SK-N-SH (cell line): ENCODE measurements around the gene GPR3. TPM values are rescaled to one million over a fixed set of nuclear protein-coding genes. Genes with fewer than 3 reads are reported as not detected.

Source experiments
- CTCF ChIA-PET: fragments of 300-600, 350-600 bp; formaldehyde crosslinking; extraction: SDS; loops from one replicate; lab custom pipeline; 2021; lab: Yijun Ruan, JAX
- POLR2A ChIA-PET: fragments of 350-600 bp; sonication (Branson Sonifier 250); formaldehyde crosslinking; extraction: SDS; loops from one replicate; lab custom pipeline; 2020; ENCODE audit warnings: antibody characterized with exemption, inconsistent platforms; lab: Yijun Ruan, JAX
- DNase-seq: peaks from one replicate; pipeline ENCODE4 v3.0.0; 2012
- H2AFZ ChIP-seq: fragments of 200-600 bp; sonication (generic); 2 replicates; pipeline ENCODE4 v1.8.1; 2016; ENCODE audit warnings: antibody characterized with exemption, mild to moderate bottlenecking, low read depth
- H3F3A ChIP-seq: fragments of 200-600 bp; sonication (generic); replicated peaks from 2 replicates; pipeline ENCODE3; 2016; ENCODE audit warnings: antibody characterized with exemption, mild to moderate bottlenecking; ENCODE audit not compliant: insufficient read depth
- H3K27ac ChIP-seq, 2 experiments: fragments of 200-500 bp in 1 of 2; fragments of 200-600 bp in 1 of 2; sonication (Bioruptor generic) in 1 of 2; sonication (generic), shearing (Covaris generic) in 1 of 2; 2 replicates each; pipeline versions ENCODE4 v1.5.1 to v1.6.1; 2014 to 2016; ENCODE audit warnings: low read depth in 2 of 2, inconsistent platforms in 1 of 2, low read length in 1 of 2, mild to moderate bottlenecking in 1 of 2, mixed read lengths in 1 of 2
- H3K27me3 ChIP-seq: fragments of 200-600 bp; sonication (generic), shearing (Covaris generic); 2 replicates; pipeline ENCODE4 v1.6.1; 2016; ENCODE audit warnings: mixed run types; ENCODE audit not compliant: insufficient read depth
- H3K36me3 ChIP-seq, 2 experiments: fragments of 200-500 bp in 1 of 2; fragments of 200-600 bp in 1 of 2; sonication (Bioruptor generic) in 1 of 2; sonication (generic) in 1 of 2; replicated peaks in 1 of 2; 2 replicates each; pipeline versions ENCODE3 to v1.5.1; 2014 to 2016; ENCODE audit warnings: low read length in 1 of 2, mild to moderate bottlenecking in 1 of 2; ENCODE audit not compliant: insufficient read depth in 2 of 2, control insufficient read depth in 1 of 2
- H3K4me1 ChIP-seq, 2 experiments: fragments of 200-500 bp in 1 of 2; fragments of 200-600 bp in 1 of 2; sonication (Bioruptor generic) in 1 of 2; sonication (generic), shearing (Covaris generic) in 1 of 2; 2 replicates each; pipeline versions ENCODE4 v1.5.1 to v1.6.1; 2014 to 2016; ENCODE audit warnings: low read depth in 1 of 2, low read length in 1 of 2, mixed run types in 1 of 2; ENCODE audit not compliant: insufficient read depth in 2 of 2, control insufficient read depth in 1 of 2
- H3K4me2 ChIP-seq: fragments of 200-600 bp; sonication (generic), shearing (Covaris generic); 2 replicates; pipeline ENCODE4 v1.6.1; 2017; ENCODE audit warnings: mixed run types
- H3K4me3 ChIP-seq, 2 experiments: fragments of 200-500 bp in 1 of 2; fragments of 200-600 bp in 1 of 2; sonication (Bioruptor generic) in 1 of 2; sonication (generic), shearing (Covaris generic) in 1 of 2; 2 replicates each; pipeline versions ENCODE4 v1.5.1 to v1.8.1; 2014 to 2016; ENCODE audit warnings: low read depth in 2 of 2, inconsistent platforms in 1 of 2, low read length in 1 of 2, mild to moderate bottlenecking in 1 of 2, mixed read lengths in 1 of 2, moderate library complexity in 1 of 2
- H3K79me2 ChIP-seq: fragments of 200-600 bp; sonication (generic); 2 replicates; pipeline ENCODE4 v1.8.1; 2017; ENCODE audit warnings: mild to moderate bottlenecking; ENCODE audit not compliant: insufficient read depth
- H3K9ac ChIP-seq: fragments of 200-600 bp; sonication (generic); 2 replicates; pipeline ENCODE4 v1.6.1; 2017; ENCODE audit warnings: mixed run types
- H3K9me2 ChIP-seq: fragments of 200-600 bp; sonication (generic); 2 replicates; pipeline ENCODE4 v1.6.1; 2017; ENCODE audit warnings: mixed run types
- H3K9me3 ChIP-seq: fragments of 200-600 bp; sonication (generic); 2 replicates; pipeline ENCODE4 v1.6.1; 2017; ENCODE audit warnings: mixed run types, mild to moderate bottlenecking, moderate library complexity
- H4K20me1 ChIP-seq: fragments of 200-600 bp; sonication (generic); 2 replicates; pipeline ENCODE4 v1.6.1; 2017; ENCODE audit warnings: mild to moderate bottlenecking, mixed run types; ENCODE audit not compliant: insufficient read depth
- EZH2phosphoT487 ChIP-seq: fragments of 200-600 bp; sonication (generic); IDR thresholded peaks from 2 replicates; pipeline ENCODE4 v1.6.1; 2017; ENCODE audit warnings: low read depth, mixed run types, mild to moderate bottlenecking, antibody characterized with exemption, moderate library complexity, borderline replicate concordance
- FOXJ3 ChIP-seq: sonication (generic); formaldehyde crosslinking; IDR thresholded peaks from 2 replicates; pipeline ENCODE4 v1.5.1; 2020; ENCODE audit warnings: mild to moderate bottlenecking, missing genetic modification reagents
- FOXM1 ChIP-seq: IDR thresholded peaks from 2 replicates; pipeline ENCODE4 v1.4.0; 2012; ENCODE audit warnings: low read depth, mild to moderate bottlenecking
- GABPA ChIP-seq: IDR thresholded peaks from 2 replicates; pipeline ENCODE4 v1.4.0; 2012; ENCODE audit warnings: low read depth, mild to moderate bottlenecking
- GATA2 ChIP-seq: sonication (generic); formaldehyde crosslinking; IDR thresholded peaks from 2 replicates; pipeline ENCODE4 v1.5.0; 2020; ENCODE audit warnings: mild to moderate bottlenecking, missing genetic modification reagents
- IRF3 ChIP-seq: fragments of 150-350 bp; IDR thresholded peaks from 2 replicates; pipeline ENCODE4 v1.6.1; 2016; ENCODE audit warnings: mild to moderate bottlenecking, low read depth, low read length
- JUND ChIP-seq: IDR thresholded peaks from 2 replicates; pipeline ENCODE4 v1.4.0; 2012
- MAX ChIP-seq: IDR thresholded peaks from 2 replicates; pipeline ENCODE4 v1.4.0; 2012; ENCODE audit warnings: low read depth
- MEF2A ChIP-seq: IDR thresholded peaks from 2 replicates; pipeline ENCODE4 v1.4.0; 2012; ENCODE audit warnings: low read depth, borderline replicate concordance
- NRF1 ChIP-seq: IDR thresholded peaks from 2 replicates; pipeline ENCODE4 v1.6.1; 2012; ENCODE audit warnings: low read depth, mild to moderate bottlenecking, low read length
- POLR2AphosphoS5 ChIP-seq: IDR thresholded peaks from 2 replicates; pipeline ENCODE4 v1.6.1; 2012; ENCODE audit warnings: low read depth, low read length
- RAD21 ChIP-seq: IDR thresholded peaks from 2 replicates; pipeline ENCODE4 v1.6.1; 2012; ENCODE audit warnings: mild to moderate bottlenecking, low read length
- REST ChIP-seq: IDR thresholded peaks from 2 replicates; pipeline ENCODE4 v1.6.1; 2012; ENCODE audit warnings: mild to moderate bottlenecking, low read depth, low read length, moderate library complexity
- RXRA ChIP-seq: IDR thresholded peaks from 2 replicates; pipeline ENCODE4 v1.4.0; 2012; ENCODE audit warnings: low read depth, mild to moderate bottlenecking, borderline replicate concordance
- TCF12 ChIP-seq: IDR thresholded peaks from 2 replicates; pipeline ENCODE4 v1.4.0; 2012
- ZBTB33 ChIP-seq: IDR thresholded peaks from 2 replicates; pipeline ENCODE4 v1.4.0; 2012; ENCODE audit warnings: low read depth, borderline replicate concordance
- WGBS: methylation state at CpG from one replicate; pipeline ENCODE4 v1.1.6; 2017; ENCODE audit warnings: low lambda C conversion rate; 5-methylcytosine and 5-hydroxymethylcytosine counted together
- polyA plus RNA-seq, 3 experiments: library from polyadenylated mRNA; depleted of rRNA; stranded (reverse); fragments of >200 nt; gene quantifications; 2 replicates each; pipeline ENCODE4 v1.2.3, GENCODE V29; 2012

GPR3 gene
- polyA plus RNA-seq, 1 of the 3 experiments (the other 2 are of a cell fraction) = 6.0 TPM

- no peak for TF ChIP-seq REST
- TF ChIP-seq POLR2AphosphoS5 = no peak
- TF ChIP-seq GATA2 (CRISPR knock-in tag) = no peak
- TF ChIP-seq FOXM1 = no peak
- TF ChIP-seq FOXJ3 (CRISPR knock-in tag) = no peak
- no peak for TF ChIP-seq GABPA
- TF ChIP-seq RAD21 = no peak
- no peak for TF ChIP-seq TCF12
- TF ChIP-seq EZH2phosphoT487 = no peak
- no peak for TF ChIP-seq NRF1
Measured at GRCh38 chr1:27351541-27352107, 40.8 kb upstream of the GPR3 start (continued).

GRCh38 chr1:27353166-27353565 is 39.3 kb upstream of the GPR3 start:
- no peaks in the 10 kb centered on the region for H3K9me2 ChIP-seq
- CTCF ChIA-PET = interaction anchor here (1.2 to 12.3 kb wide), 7 partner anchors 9 to 54 kb away, joined by 4 to 219 read pairs (median 5); partner anchors contain the start of gene MAP3K6
- no peak overlapping the region for H2AFZ ChIP-seq
- H3K4me3 ChIP-seq = no peak overlapping the region
- H3K4me2 ChIP-seq = no peak overlapping the region
- POLR2A ChIA-PET = interaction anchor here (1.4 kb wide), 1 partner anchor 12 kb away, joined by 4 read pairs; no protein-coding TSS in a partner anchor
- peaks cover 0 to 15% of the 10 kb centered on the region in 2 experiments; a peak in 1 of 4 replicates for H3K4me1 ChIP-seq
- peaks cover 4 to 5% of the 10 kb centered on the region in 2 experiments for H3K36me3 ChIP-seq
- DNase-seq = no peak
- 100% methylated on average over 1 of the region's 13 CpGs for WGBS
- no peak overlapping the region for H3K27ac ChIP-seq
- no peaks in the 10 kb centered on the region for H3K79me2 ChIP-seq
- TF ChIP-seq RXRA (no peak), ZBTB33 (no peak), NRF1 (no peak), IRF3 (no peak), RAD21 (no peak), MAX (no peak), JUND (no peak), MEF2A (no peak)
- no peaks in the 10 kb centered on the region for H3K27me3 ChIP-seq
- no peaks in the 10 kb centered on the region for H3F3A ChIP-seq
- H4K20me1 ChIP-seq = no peaks in the 10 kb centered on the region
- no peak overlapping the region for H3K9ac ChIP-seq
- H3K9me3 ChIP-seq = no peaks in the 10 kb centered on the region
